A549 (cell line): Measurements from ENCODE around the gene SEC24B.

Experiments
- CBX2 ChIP-seq: fragments of 200-600 bp; sonication (generic); IDR thresholded peaks from 2 replicates; pipeline ENCODE4 v1.6.1; 2016; ENCODE audit warnings: low read depth, mild to moderate bottlenecking, borderline replicate concordance
- CTCF ChIP-seq: fragments of >200 bp; sonication (Bioruptor Twin); formaldehyde crosslinking; IDR thresholded peaks from 3 replicates; pipeline ENCODE4 v1.5.1; 2016
- EHMT2 ChIP-seq: fragments of 200-600 bp; sonication (generic); IDR thresholded peaks from 2 replicates; pipeline ENCODE4 v1.6.1; 2016; ENCODE audit warnings: antibody characterized with exemption, low read depth, mild to moderate bottlenecking, moderate library complexity
- ELK1 ChIP-seq: fragments of 150-350 bp; IDR thresholded peaks from 2 replicates; pipeline ENCODE4 v1.6.1; 2014; ENCODE audit warnings: low read depth, mild to moderate bottlenecking, low read length
- FOSL2 ChIP-seq, 2 experiments: fragments of 450-650 bp in 1 of 2; fragments of >200 bp in 1 of 2; sonication (Bioruptor Twin) in 1 of 2; formaldehyde crosslinking; IDR thresholded peaks; 2 replicates each; pipeline versions ENCODE4 v1.5.0 to v1.6.1; 2016 to 2020; ENCODE audit warnings: mild to moderate bottlenecking in 1 of 2, moderate library complexity in 1 of 2
- JUN ChIP-seq, 2 experiments: fragments of >200 bp; sonication (Bioruptor Twin); formaldehyde crosslinking; IDR thresholded peaks; 2 replicates in 1 of 2; 3 replicates in 1 of 2; pipeline ENCODE4 v1.6.1; 2016 to 2017
- JUNB ChIP-seq: fragments of >200 bp; sonication (Bioruptor Twin); formaldehyde crosslinking; IDR thresholded peaks from 2 replicates; pipeline ENCODE4 v1.6.1; 2016
- KDM1A ChIP-seq: fragments of 200-600 bp; sonication (generic); IDR thresholded peaks from 2 replicates; pipeline ENCODE4 v1.6.1; 2016; ENCODE audit warnings: low read depth, mild to moderate bottlenecking
- MAX ChIP-seq: IDR thresholded peaks from 2 replicates; pipeline ENCODE4 v1.6.1; 2012
- NR3C1 ChIP-seq: fragments of >200 bp; sonication (Bioruptor Twin); formaldehyde crosslinking; IDR thresholded peaks from 3 replicates; pipeline ENCODE4 v1.6.1; 2017
- POLR2A ChIP-seq: IDR thresholded peaks from 2 replicates; pipeline ENCODE4 v1.6.1; 2012; ENCODE audit warnings: mild to moderate bottlenecking, low read length
- RCOR1 ChIP-seq: fragments of 150-350 bp; IDR thresholded peaks from 2 replicates; pipeline ENCODE4 v1.6.1; 2014; ENCODE audit warnings: antibody characterized with exemption, low read length, low read depth
- RNF2 ChIP-seq: fragments of 200-600 bp; sonication (generic); IDR thresholded peaks from 2 replicates; pipeline ENCODE4 v1.6.1; 2016; ENCODE audit warnings: low read depth, mild to moderate bottlenecking, antibody characterized with exemption, moderate library complexity, borderline replicate concordance
- USF2 ChIP-seq: fragments of 450-650 bp; IDR thresholded peaks from 2 replicates; pipeline ENCODE4 v1.6.1; 2014; ENCODE audit warnings: antibody characterized with exemption

GRCh38 chr4:109548655-109549054 is 115.0 kb downstream of the SEC24B start:
- TF ChIP-seq CTCF (no peak), POLR2A (no peak), ELK1 (no peak), CBX2 (no peak), KDM1A (no peak), RCOR1 (no peak), FOSL2 (IDR thresholded peaks at IDR 0.05) (no peak), FOSL2 (CRISPR knock-in tag; IDR thresholded peaks at IDR 0.05) (no peak), EHMT2 (no peak), NR3C1 (no peak), USF2 (no peak), JUNB (no peak), RNF2 (no peak), JUN (IDR thresholded peaks at IDR 0.05) (no peak), MAX (no peak)
